Endothelial cell of umbilical vein (primary cell): Measurements from ENCODE around the gene SPTLC3. TPM values are rescaled to one million over a fixed set of nuclear protein-coding genes. Genes with fewer than 3 reads are reported as not detected.

Source experiments
- BruUV-seq: library from RNA; stranded (reverse); fragments of 400-500 nt; replicated peaks from 2 replicates; lab custom pipeline; 2021; lab: Mats Ljungman, UMichigan
- CTCF ChIA-PET: fragments of 300-600, 350-600 bp; sonication (Branson Sonifier 250); formaldehyde crosslinking; loops from one replicate; lab custom pipeline; 2021; ENCODE audit warnings: antibody characterized with exemption, inconsistent platforms; lab: Charles Lee
- POLR2A ChIA-PET: fragments of 300-600, 350-600 bp; sonication (Branson Sonifier 250); formaldehyde crosslinking; loops from one replicate; lab custom pipeline; 2021; ENCODE audit warnings: antibody characterized with exemption, inconsistent platforms; lab: Charles Lee
- DNase-seq: peaks from one replicate; pipeline ENCODE4 v3.0.0-alpha.2; 2011; ENCODE audit warnings: low read depth, low spot score
- FAIRE-seq: peaks from 2 replicates; lab custom pipeline; 2011; peaks lifted over from hg19 to GRCh38; lab: Jason Lieb, UNC
- H2AFZ ChIP-seq: 2 replicates; pipeline ENCODE4 v1.6.0; 2012; ENCODE audit warnings: low read depth, low read length, control low read depth, inconsistent platforms
- H3K27ac ChIP-seq: 2 replicates; pipeline ENCODE4 v1.5.1; 2011; ENCODE audit warnings: low read depth, mild to moderate bottlenecking, control low read depth, low read length, moderate library complexity; ENCODE audit not compliant: insufficient read depth
- H3K27me3 ChIP-seq, 2 experiments: 2 replicates each; pipeline versions ENCODE4 v1.6.0 to v1.6.1; 2011; ENCODE audit warnings: low read length in 2 of 2, mixed read lengths in 1 of 2; ENCODE audit not compliant: control insufficient read depth in 2 of 2, insufficient read depth in 2 of 2
- H3K36me3 ChIP-seq, 2 experiments: 2 replicates in 1 of 2; 3 replicates in 1 of 2; pipeline ENCODE4 v1.5.1; 2011; ENCODE audit warnings: low read length in 2 of 2, mild to moderate bottlenecking in 1 of 2, moderate library complexity in 1 of 2; ENCODE audit not compliant: control insufficient read depth in 2 of 2, insufficient read depth in 2 of 2; ENCODE audit errors: extremely low read depth in 1 of 2
- H3K4me1 ChIP-seq: 3 replicates; pipeline ENCODE4 v1.5.1; 2011; ENCODE audit warnings: mild to moderate bottlenecking, low read length; ENCODE audit not compliant: control insufficient read depth, insufficient read depth; ENCODE audit errors: extremely low read depth
- H3K4me2 ChIP-seq: 2 replicates; pipeline ENCODE4 v1.6.1; 2011; ENCODE audit warnings: low read length, control low read depth, mixed read lengths; ENCODE audit not compliant: insufficient read depth
- H3K4me3 ChIP-seq, 3 experiments: fragments of 200-600 bp in 1 of 3; sonication (generic), shearing (Covaris generic) in 1 of 3; replicated peaks in 1 of 3; 2 replicates each; pipeline ENCODE4 v1.5.1; 2011 to 2016; ENCODE audit warnings: control low read depth in 3 of 3, low read length in 3 of 3, mild to moderate bottlenecking in 2 of 3, inconsistent platforms in 1 of 3, low read depth in 1 of 3, moderate library complexity in 1 of 3; ENCODE audit not compliant: insufficient read depth in 1 of 3
- H3K79me2 ChIP-seq: 2 replicates; pipeline ENCODE4 v1.6.0; 2012; ENCODE audit warnings: low read length, inconsistent platforms; ENCODE audit not compliant: control insufficient read depth, insufficient read depth
- H3K9ac ChIP-seq: replicated peaks from 2 replicates; pipeline ENCODE3; 2011; ENCODE audit warnings: low read length, control low read depth; ENCODE audit not compliant: insufficient read depth; ENCODE audit errors: extremely low read depth
- H3K9me1 ChIP-seq: replicated peaks from 3 replicates; pipeline ENCODE4 v1.6.0; 2011; ENCODE audit warnings: mild to moderate bottlenecking, low read length; ENCODE audit not compliant: control insufficient read depth, insufficient read depth; ENCODE audit errors: extremely low read depth
- H3K9me3 ChIP-seq: replicated peaks from 2 replicates; pipeline ENCODE4 v1.5.1; 2012; ENCODE audit warnings: low read length, inconsistent platforms; ENCODE audit not compliant: control insufficient read depth, insufficient read depth
- H4K20me1 ChIP-seq: replicated peaks from 2 replicates; pipeline ENCODE3; 2011; ENCODE audit warnings: mild to moderate bottlenecking, low read length; ENCODE audit not compliant: control insufficient read depth, insufficient read depth; ENCODE audit errors: extremely low read depth
- EZH2 ChIP-seq: IDR thresholded peaks from 2 replicates; pipeline ENCODE4 v1.6.1; 2012; ENCODE audit warnings: borderline replicate concordance, low read depth, mild to moderate bottlenecking, moderate library complexity, low read length, inconsistent platforms; ENCODE audit not compliant: severe bottlenecking
- FOS ChIP-seq: IDR thresholded peaks from 2 replicates; pipeline ENCODE4 v1.6.1; 2011; ENCODE audit warnings: mild to moderate bottlenecking, low read length, moderate library complexity, borderline replicate concordance; ENCODE audit not compliant: insufficient read depth
- GATA2 ChIP-seq: IDR thresholded peaks from 2 replicates; pipeline ENCODE4 v1.7.0; 2011; ENCODE audit warnings: low read depth, mild to moderate bottlenecking, moderate library complexity, mixed read lengths, low read length; ENCODE audit not compliant: insufficient read length, insufficient read depth
- JUN ChIP-seq: IDR thresholded peaks from 2 replicates; pipeline ENCODE4 v1.6.1; 2011; ENCODE audit warnings: borderline replicate concordance, low read depth; ENCODE audit not compliant: insufficient read length, insufficient read depth
- MYC ChIP-seq: IDR thresholded peaks from one replicate; pipeline ENCODE4 v1.6.1; 2011; ENCODE audit warnings: mild to moderate bottlenecking, low read depth, low read length
- POLR2A ChIP-seq: IDR thresholded peaks from 2 replicates; pipeline ENCODE4 v1.6.1; 2012; ENCODE audit warnings: low read depth, mild to moderate bottlenecking, control low read depth, low read length
- POLR2AphosphoS5 ChIP-seq: IDR thresholded peaks from 2 replicates; pipeline ENCODE4 v1.6.1; 2012; ENCODE audit warnings: low read depth, mild to moderate bottlenecking, control low read depth, low read length, moderate library complexity; ENCODE audit not compliant: insufficient read depth
- dilution Hi-C: fragments of 300-500 bp; cut with MboI; formaldehyde crosslinking; loops from one replicate; pipeline ENCODE4 v1.15.0; 2019; ENCODE audit warnings: low sequenced_read_pairs; ENCODE audit not compliant: extremely low pct_ligation_motif_present
- intact Hi-C: fragments of 100-400 bp; cut with micrococcal nuclease; formaldehyde crosslinking; loops from one replicate; pipeline ENCODE4 v1.10.0; 2022
- polyA plus RNA-seq, 4 experiments: library from polyadenylated mRNA; depleted of rRNA in 3 of 4; stranded (reverse) in 3 of 4; unstranded in 1 of 4; fragments of >200 nt; gene quantifications; 2 replicates each; pipeline versions ENCODE4 v1.2.1 to v1.2.3, GENCODE V29; 2011 to 2012; ENCODE audit warnings: missing spikeins in 1 of 4
- total RNA-seq: library from RNA; stranded (reverse); gene quantifications from 2 replicates; pipeline ENCODE4 v1.2.3, GENCODE V29; 2021
- TF ChIP-seq, protein P1 (sequence below), 2 donors: IDR thresholded peaks; 1 replicate in 1 of 2; 2 replicates in 1 of 2; pipeline ENCODE4 v1.5.1; 2011; ENCODE audit warnings: low read length in 2 of 2, mild to moderate bottlenecking in 2 of 2, moderate library complexity in 2 of 2, control low read depth in 1 of 2, inconsistent platforms in 1 of 2, low read depth in 1 of 2; ENCODE audit not compliant: insufficient read depth in 1 of 2; ENCODE audit errors: extremely low read depth in 1 of 2
- TF ChIP-seq, protein P2 (sequence below): IDR thresholded peaks from 2 replicates; pipeline ENCODE4 v1.6.1; 2011; ENCODE audit not compliant: insufficient read depth, insufficient read length

The SPTLC3 gene
- total and polyA plus RNA-seq, 2 donors (not counting 3 experiments of a cell fraction or from before 2014, with no cell fraction given): 0.29 to 0.35 TPM

DNA sequence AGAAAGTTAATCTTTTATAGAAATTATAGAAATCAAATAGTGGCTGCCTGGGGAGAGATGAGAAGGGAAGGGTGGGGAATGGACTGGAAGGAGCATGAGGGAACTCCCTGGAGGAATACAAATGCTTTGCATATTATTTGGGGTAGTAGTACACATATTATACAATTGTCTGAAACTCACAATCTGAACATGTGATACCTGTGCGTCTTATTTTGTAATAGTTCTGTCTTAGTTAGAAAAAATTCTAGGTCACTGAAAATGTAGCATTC is 30.7 kb upstream of the SPTLC3 start:
- BruUV-seq: no TSS peak
- no peak for TF ChIP-seq POLR2A
- TF ChIP-seq, protein P1, sequence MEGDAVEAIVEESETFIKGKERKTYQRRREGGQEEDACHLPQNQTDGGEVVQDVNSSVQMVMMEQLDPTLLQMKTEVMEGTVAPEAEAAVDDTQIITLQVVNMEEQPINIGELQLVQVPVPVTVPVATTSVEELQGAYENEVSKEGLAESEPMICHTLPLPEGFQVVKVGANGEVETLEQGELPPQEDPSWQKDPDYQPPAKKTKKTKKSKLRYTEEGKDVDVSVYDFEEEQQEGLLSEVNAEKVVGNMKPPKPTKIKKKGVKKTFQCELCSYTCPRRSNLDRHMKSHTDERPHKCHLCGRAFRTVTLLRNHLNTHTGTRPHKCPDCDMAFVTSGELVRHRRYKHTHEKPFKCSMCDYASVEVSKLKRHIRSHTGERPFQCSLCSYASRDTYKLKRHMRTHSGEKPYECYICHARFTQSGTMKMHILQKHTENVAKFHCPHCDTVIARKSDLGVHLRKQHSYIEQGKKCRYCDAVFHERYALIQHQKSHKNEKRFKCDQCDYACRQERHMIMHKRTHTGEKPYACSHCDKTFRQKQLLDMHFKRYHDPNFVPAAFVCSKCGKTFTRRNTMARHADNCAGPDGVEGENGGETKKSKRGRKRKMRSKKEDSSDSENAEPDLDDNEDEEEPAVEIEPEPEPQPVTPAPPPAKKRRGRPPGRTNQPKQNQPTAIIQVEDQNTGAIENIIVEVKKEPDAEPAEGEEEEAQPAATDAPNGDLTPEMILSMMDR (IDR thresholded peaks at IDR 0.05; ENCODE audit: extremely low read depth in 1 of 2, insufficient read depth in 1 of 2, low read depth in 1 of 2, low read length in 2 of 2): no peak
- TF ChIP-seq POLR2AphosphoS5: no peak
- TF ChIP-seq GATA2: no peak
- no peak for TF ChIP-seq JUN
- no peak for TF ChIP-seq EZH2
- TF ChIP-seq FOS: no peak
- TF ChIP-seq MYC: no peak
- TF ChIP-seq, protein P2, sequence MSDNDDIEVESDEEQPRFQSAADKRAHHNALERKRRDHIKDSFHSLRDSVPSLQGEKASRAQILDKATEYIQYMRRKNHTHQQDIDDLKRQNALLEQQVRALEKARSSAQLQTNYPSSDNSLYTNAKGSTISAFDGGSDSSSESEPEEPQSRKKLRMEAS: no peak
- no peak overlapping the region for H2AFZ ChIP-seq
- no peaks in the 10 kb centered on the region for H3K9me1 ChIP-seq
- H3K27ac ChIP-seq: no peak overlapping the region
- dilution Hi-C loops (no loop called here), intact Hi-C loops (no loop called here)
- H3K4me3 ChIP-seq: no peak overlapping the region
- CTCF ChIA-PET: interaction anchor here (0.6 to 1.4 kb wide), 2 partner anchors 8 to 14 kb away, joined by 3 read pairs; no protein-coding TSS in a partner anchor
- no peak overlapping the region for H3K4me2 ChIP-seq
- H4K20me1 ChIP-seq: no peaks in the 10 kb centered on the region
- no peak overlapping the region for H3K9ac ChIP-seq
- no peaks in the 10 kb centered on the region for H3K9me3 ChIP-seq
- no peaks in the 10 kb centered on the region for H3K27me3 ChIP-seq
- no peak for DNase-seq
- H3K79me2 ChIP-seq: no peaks in the 10 kb centered on the region
- no peak for FAIRE-seq
- no peaks in the 10 kb centered on the region for H3K36me3 ChIP-seq
- H3K4me1 ChIP-seq: no peaks in the 10 kb centered on the region
- POLR2A ChIA-PET: no interaction called here
